HG02759 (cell line): ENCODE measurements around the gene RABGAP1L.
"Not testable (repeated sequence)": the region's sequence is repeated elsewhere in the genome, so short reads cannot be mapped to it uniquely, and the experiment has no call there.

Experiments
- ATAC-seq: cut with Tn5 transposase; IDR thresholded peaks from one replicate; pipeline ENCODE4 v1.9.1; 2021; ENCODE audit warnings: mild to moderate bottlenecking, moderate library complexity; ENCODE audit not compliant: unreplicated experiment

Gene RABGAP1L

GRCh38 chr1:174642393-174642792, 483.1 kb downstream of the RABGAP1L start:
- ATAC-seq = no peak

- ATAC-seq = no peak
These were observed 483.9 kb downstream of the RABGAP1L start for GRCh38 chr1:174643206-174643605.

GRCh38 chr1:174649572-174649971, 490.3 kb downstream of the RABGAP1L start:
- ATAC-seq = not testable (repeated sequence)

- no peak for ATAC-seq
These were observed 493.4 kb downstream of the RABGAP1L start for GRCh38 chr1:174652569-174653280.

- no peak for ATAC-seq
These were observed 495.2 kb downstream of the RABGAP1L start for GRCh38 chr1:174654560-174654959.

GRCh38 chr1:174656409-174657059, 497.2 kb downstream of the RABGAP1L start:
- ATAC-seq = no peak

- no peak for ATAC-seq
These were observed 498.1 kb downstream of the RABGAP1L start for GRCh38 chr1:174657411-174657810.

GRCh38 chr1:174657893-174658292, 498.6 kb downstream of the RABGAP1L start:
- no peak for ATAC-seq

GRCh38 chr1:174659823-174660222, 500.5 kb downstream of the RABGAP1L start:
- ATAC-seq = no peak

- ATAC-seq = no peak
These were observed 501.2 kb downstream of the RABGAP1L start for GRCh38 chr1:174660476-174660875.

GRCh38 chr1:174663358-174663757, 504.0 kb downstream of the RABGAP1L start:
- no peak for ATAC-seq

GRCh38 chr1:174666248-174666647, 506.9 kb downstream of the RABGAP1L start:
- no peak for ATAC-seq

GRCh38 chr1:174671826-174672225, 512.5 kb downstream of the RABGAP1L start:
- no peak for ATAC-seq

- no peak for ATAC-seq
These were observed 517.5 kb downstream of the RABGAP1L start for GRCh38 chr1:174676856-174677255.

GRCh38 chr1:174678657-174679056, 519.3 kb downstream of the RABGAP1L start:
- ATAC-seq = no peak

- ATAC-seq = no peak
These were observed 520.8 kb downstream of the RABGAP1L start for GRCh38 chr1:174680101-174680500.

GRCh38 chr1:174682419-174683008, 523.2 kb downstream of the RABGAP1L start:
- no peak for ATAC-seq

- no peak for ATAC-seq
These were observed 526.9 kb downstream of the RABGAP1L start for GRCh38 chr1:174686213-174686612.

- no peak for ATAC-seq
These were observed 530.2 kb downstream of the RABGAP1L start for GRCh38 chr1:174689524-174689923.

- no peak for ATAC-seq
These were observed 530.9 kb downstream of the RABGAP1L start for GRCh38 chr1:174690266-174690665.

- ATAC-seq = no peak
These were observed 533.0 kb downstream of the RABGAP1L start for GRCh38 chr1:174692313-174692712.

GRCh38 chr1:174693085-174693484, 533.8 kb downstream of the RABGAP1L start:
- no peak for ATAC-seq
